Renal pelvis (tissue), 12 donors: ENCODE measurements around the gene SELENBP1. TPM values are rescaled to one million over a fixed set of nuclear protein-coding genes. Genes with fewer than 3 reads are reported as not detected.
"Not testable (repeated sequence)": the region's sequence is repeated elsewhere in the genome, so short reads cannot be mapped to it uniquely, and the experiment has no call there.

Experiments
- DNase-seq: peaks from one replicate; pipeline ENCODE4 v3.0.0-alpha.2; 2013
- long read RNA-seq, 16 experiments: transcript quantifications; one replicate each; lab custom pipeline, GENCODE V29; 2026
- polyA plus RNA-seq, 3 donors: library from polyadenylated mRNA; unstranded; fragments of 120-200 nt; gene quantifications; one replicate each; pipeline ENCODE4 v1.2.1, GENCODE V29; 2013; ENCODE audit not compliant: insufficient read length in 3 of 3

The SELENBP1 gene
- polyA plus RNA-seq, result 10 to 100 TPM; 49.4 to 51.2 (median 50.7) TPM
- long read RNA-seq, donor 1, transcript SELENBP1-201 (12 exons, 1,752 nt), result major isoform, 7 of 10 reads
- long read RNA-seq, donor 1, partial matches to known transcripts, result 0 of 10 reads
- long read RNA-seq, donor 1, other reads (novel, unspliced or antisense), result 0 of 10 reads
- long read RNA-seq, donor 2, transcript SELENBP1-218 (11 exons, 1,963 nt), result minor isoform, 5 of 35 reads
- long read RNA-seq, donor 2, transcript SELENBP1-201 (12 exons, 1,752 nt), result major isoform, 18 of 35 reads
- long read RNA-seq, donor 2, partial matches to known transcripts, result 11 of 35 reads
- long read RNA-seq, donor 2, other reads (novel, unspliced or antisense), result 0 of 35 reads
- long read RNA-seq, donor 3, transcript SELENBP1-201 (12 exons, 1,752 nt), result major isoform, 7 of 16 reads
- long read RNA-seq, donor 3, partial matches to known transcripts, result 8 of 16 reads
- long read RNA-seq, donor 3, other reads (novel, unspliced or antisense), result 0 of 16 reads
- long read RNA-seq, donor 4, transcript SELENBP1-218 (11 exons, 1,963 nt), result minor isoform, 5 of 22 reads
- long read RNA-seq, donor 4, transcript SELENBP1-201 (12 exons, 1,752 nt), result major isoform, 7 of 22 reads
- long read RNA-seq, donor 4, partial matches to known transcripts, result 10 of 22 reads
- long read RNA-seq, donor 4, other reads (novel, unspliced or antisense), result 0 of 22 reads
- long read RNA-seq, donor 5, partial matches to known transcripts, result 0 of 2 reads
- long read RNA-seq, donor 5, other reads (novel, unspliced or antisense), result 0 of 2 reads
- long read RNA-seq, donor 6, partial matches to known transcripts, result 0 of 6 reads
- long read RNA-seq, donor 6, other reads (novel, unspliced or antisense), result 0 of 6 reads
- long read RNA-seq, donor 7, transcript SELENBP1-201 (12 exons, 1,752 nt), result major isoform, 12 of 14 reads
- long read RNA-seq, donor 7, partial matches to known transcripts, result 0 of 14 reads
- long read RNA-seq, donor 7, other reads (novel, unspliced or antisense), result 0 of 14 reads
- long read RNA-seq, donor 8, transcript SELENBP1-201 (12 exons, 1,752 nt), result major isoform, 11 of 25 reads
- long read RNA-seq, donor 8, partial matches to known transcripts, result 10 of 25 reads
- long read RNA-seq, donor 8, other reads (novel, unspliced or antisense), result 0 of 25 reads
- long read RNA-seq, donor 9, transcript SELENBP1-201 (12 exons, 1,752 nt), result major isoform, 16 of 35 reads
- long read RNA-seq, donor 9, partial matches to known transcripts, result 12 of 35 reads
- long read RNA-seq, donor 9, other reads (novel, unspliced or antisense), result 0 of 35 reads
- long read RNA-seq, donor 10, transcript SELENBP1-201 (12 exons, 1,752 nt), result major isoform, 6 of 25 reads
- long read RNA-seq, donor 10, partial matches to known transcripts, result 16 of 25 reads
- long read RNA-seq, donor 10, other reads (novel, unspliced or antisense), result 0 of 25 reads
- long read RNA-seq, donor 11, transcript SELENBP1-201 (12 exons, 1,752 nt), result major isoform, 11 of 14 reads
- long read RNA-seq, donor 11, partial matches to known transcripts, result 0 of 14 reads
- long read RNA-seq, donor 11, other reads (novel, unspliced or antisense), result 0 of 14 reads
- long read RNA-seq, donor 12, transcript SELENBP1-201 (12 exons, 1,752 nt), result major isoform, 20 of 31 reads
- long read RNA-seq, donor 12, partial matches to known transcripts, result 7 of 31 reads
- long read RNA-seq, donor 12, other reads (novel, unspliced or antisense), result 0 of 31 reads
- long read RNA-seq, donor 13, result 0 reads
- long read RNA-seq, donor 14, result 0 reads
- long read RNA-seq, donor 15, transcript SELENBP1-214 (10 exons, 2,128 nt), result minor isoform, 5 of 55 reads
- long read RNA-seq, donor 15, transcript SELENBP1-201 (12 exons, 1,752 nt), result major isoform, 17 of 55 reads
- long read RNA-seq, donor 15, partial matches to known transcripts, result 28 of 55 reads
- long read RNA-seq, donor 15, other reads (novel, unspliced or antisense), result 0 of 55 reads
- long read RNA-seq, donor 16, transcript SELENBP1-201 (12 exons, 1,752 nt), result major isoform, 11 of 28 reads
- long read RNA-seq, donor 16, partial matches to known transcripts, result 14 of 28 reads
- long read RNA-seq, donor 16, other reads (novel, unspliced or antisense), result 0 of 28 reads

DNA sequence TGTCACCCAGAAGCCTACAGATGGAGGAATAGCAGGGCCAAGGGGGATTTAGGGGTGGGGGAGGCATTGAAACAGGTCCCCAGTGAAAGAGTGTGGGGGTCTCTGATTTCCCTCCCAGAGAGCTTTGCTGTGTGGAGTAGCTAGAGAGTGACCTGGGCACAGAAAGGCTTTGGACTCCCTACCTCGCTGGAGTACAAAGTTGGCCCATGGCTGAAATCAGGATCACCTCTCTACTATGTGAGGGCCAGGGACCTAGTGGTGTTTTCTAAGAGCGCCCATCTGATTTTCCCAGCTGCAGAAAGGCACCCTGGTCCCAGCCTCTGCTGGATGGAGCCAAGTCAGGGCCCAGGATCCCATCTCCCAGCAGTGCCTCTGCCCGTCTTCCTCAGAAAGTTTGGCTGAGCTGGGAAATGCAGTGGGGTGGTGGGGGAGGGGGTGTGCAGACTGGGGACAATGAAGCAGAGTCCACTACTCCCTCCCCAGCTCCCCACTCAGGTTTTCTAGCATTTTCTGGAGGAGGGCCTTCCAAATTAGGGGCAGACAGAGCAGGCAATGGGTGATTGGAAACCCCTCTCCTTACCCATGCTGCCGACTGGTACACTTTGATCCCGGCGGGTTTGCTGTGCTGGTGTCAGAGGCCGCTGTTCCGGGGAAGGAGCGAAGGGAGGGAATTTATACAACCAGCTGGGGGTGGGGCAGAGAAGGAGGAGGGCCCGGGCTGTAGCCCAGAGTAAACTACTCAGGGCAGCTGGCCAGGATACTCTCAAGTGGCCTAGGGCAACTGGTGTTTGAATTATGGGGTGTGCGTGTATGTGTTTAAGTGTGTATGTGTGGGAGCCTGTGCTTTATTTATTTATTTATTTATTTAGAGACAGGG, at the start of gene SELENBP1:
TSS of gene SELENBP1 (minus strand) at position 648 of the 877 bp plus-strand sequence. CDS start at position 584, 64 bp downstream.
- peak; percentile 82 for DNase-seq

DNA sequence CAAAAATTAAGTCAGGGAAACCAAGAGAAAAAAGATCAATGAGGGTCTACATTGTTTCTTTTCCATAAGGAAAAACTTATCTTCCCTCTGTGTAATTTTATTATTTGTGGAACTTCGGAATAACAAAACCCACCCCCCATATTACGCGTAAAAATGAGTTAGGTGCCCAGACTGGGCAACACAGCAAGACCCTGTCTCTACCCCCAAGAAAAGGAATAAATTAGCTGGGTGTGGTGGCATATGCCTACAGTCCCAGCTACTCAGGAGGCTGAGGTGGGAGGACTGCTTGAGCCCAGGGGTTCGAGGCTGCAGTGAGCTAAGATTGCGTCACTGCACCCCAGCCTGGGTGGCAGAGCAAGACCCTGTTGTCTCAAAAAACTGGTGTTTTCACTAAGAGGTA, 47.3 kb upstream of the SELENBP1 start:
- no peak for DNase-seq

DNA sequence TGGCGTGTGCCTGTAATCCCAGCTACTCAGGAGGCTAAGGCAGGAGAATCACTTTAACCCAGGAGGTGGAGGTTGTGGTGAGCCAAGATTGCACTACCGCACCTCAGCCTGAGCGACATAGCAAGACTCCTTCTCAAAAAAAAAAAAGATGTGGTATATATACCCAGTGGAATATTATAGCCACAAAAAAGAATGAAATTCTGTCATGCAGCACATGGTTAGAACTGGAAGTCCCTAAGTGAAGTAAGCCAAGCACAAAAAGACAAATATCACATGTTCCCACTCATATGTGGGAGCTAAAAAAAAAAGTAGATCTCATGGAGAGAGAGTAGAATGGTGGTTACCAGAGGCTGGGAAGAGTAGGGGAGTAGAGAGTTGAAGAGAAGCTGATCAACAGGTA, 45.6 kb upstream of the SELENBP1 start:
- no peak for DNase-seq

DNA sequence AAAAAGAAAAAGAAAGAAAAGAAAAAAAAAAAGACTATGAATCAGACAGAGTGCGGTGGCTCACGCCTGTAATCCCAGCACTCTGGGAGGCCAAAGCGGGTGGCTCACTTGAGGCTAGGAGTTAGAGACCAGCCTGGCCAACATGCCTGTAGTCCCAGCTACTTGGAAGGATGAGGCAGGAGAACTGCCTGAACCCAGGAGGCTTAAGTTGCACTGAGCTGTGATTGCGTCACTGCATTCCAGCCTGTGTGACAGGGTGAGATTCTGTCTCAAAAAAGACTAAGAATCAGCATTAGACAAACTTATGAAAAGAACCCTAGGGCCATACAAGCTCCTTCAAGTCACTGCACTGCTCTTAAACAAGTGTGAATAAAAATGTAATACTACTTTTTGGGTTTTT, 43.7 kb upstream of the SELENBP1 start:
- no peak for DNase-seq

DNA sequence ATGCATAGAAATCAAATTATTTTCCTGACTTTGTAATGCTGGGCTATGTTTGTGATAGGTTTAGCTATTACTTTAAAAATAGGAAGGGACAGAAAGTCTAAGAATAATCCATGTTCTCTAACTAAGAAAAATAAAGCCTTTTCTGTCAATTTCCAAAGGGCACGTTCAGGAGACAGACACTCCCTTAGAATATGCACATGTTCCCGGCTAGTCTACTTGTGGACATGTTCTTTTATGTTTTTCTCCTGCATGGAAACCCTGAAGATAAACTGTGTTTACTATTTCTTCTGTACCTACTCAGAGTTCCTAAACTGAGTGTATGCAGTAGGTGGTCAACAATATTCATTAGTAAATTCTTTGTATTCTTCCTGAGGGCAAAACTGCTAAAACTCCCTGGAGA, 39.4 kb upstream of the SELENBP1 start:
- DNase-seq, result no peak

DNA sequence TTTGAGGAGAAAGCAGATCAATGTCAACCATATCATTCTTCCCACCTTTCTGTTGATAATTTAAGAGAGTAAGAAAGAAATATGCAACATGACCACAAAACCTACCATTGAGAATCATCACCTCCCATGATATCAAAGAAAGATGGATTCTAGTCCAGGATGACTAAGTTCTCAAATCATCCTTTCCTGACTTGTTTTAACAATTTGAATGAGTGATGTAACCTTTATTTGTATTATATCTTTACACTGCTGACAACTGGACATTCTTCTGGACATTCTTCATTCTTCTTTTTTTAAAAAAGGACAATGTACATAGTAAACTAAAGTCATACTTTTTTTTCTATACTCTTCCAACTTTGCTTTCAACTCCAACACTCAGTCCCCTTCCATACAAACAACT, 36.4 kb upstream of the SELENBP1 start:
- no peak for DNase-seq

DNA sequence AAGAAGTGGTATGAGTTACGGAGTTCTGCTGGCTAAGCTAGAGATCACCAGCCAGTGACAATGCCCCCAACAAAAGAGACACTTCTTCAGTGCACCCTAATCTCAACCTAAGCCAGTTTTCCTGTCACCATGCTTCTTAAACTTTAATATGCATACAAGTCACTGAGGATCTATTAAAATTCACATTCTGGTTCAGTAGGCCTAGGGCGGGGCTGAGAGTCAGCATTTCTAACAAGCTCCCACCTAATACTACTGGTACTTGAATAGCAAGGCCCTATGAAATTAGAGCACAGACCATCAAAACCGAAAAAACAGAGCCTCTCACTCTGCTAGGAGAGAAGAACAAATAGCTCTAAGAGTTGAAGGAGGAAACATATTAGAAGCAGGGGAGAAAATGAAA, 34.8 kb upstream of the SELENBP1 start:
- no peak for DNase-seq

DNA sequence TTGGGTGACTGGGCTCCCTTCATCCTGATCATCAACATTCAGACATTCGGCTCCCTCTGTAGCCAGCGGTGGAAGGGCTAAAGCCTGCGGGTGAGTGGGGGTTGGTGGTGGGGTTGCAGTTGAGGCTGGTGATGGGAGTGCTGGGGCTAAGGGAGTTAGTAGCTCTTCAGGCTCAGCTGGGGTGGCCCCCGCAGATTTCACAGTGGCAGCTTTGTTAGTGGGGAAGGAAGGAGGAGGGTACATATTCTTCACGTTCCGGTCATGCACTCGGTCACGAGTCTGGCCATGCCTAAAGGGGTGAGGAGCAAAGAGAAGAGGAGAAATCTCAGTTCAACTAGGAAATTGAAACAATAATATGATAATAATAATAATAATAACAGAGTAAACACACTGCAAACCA, 33.7 kb upstream of the SELENBP1 start:
- DNase-seq, result no peak

DNA sequence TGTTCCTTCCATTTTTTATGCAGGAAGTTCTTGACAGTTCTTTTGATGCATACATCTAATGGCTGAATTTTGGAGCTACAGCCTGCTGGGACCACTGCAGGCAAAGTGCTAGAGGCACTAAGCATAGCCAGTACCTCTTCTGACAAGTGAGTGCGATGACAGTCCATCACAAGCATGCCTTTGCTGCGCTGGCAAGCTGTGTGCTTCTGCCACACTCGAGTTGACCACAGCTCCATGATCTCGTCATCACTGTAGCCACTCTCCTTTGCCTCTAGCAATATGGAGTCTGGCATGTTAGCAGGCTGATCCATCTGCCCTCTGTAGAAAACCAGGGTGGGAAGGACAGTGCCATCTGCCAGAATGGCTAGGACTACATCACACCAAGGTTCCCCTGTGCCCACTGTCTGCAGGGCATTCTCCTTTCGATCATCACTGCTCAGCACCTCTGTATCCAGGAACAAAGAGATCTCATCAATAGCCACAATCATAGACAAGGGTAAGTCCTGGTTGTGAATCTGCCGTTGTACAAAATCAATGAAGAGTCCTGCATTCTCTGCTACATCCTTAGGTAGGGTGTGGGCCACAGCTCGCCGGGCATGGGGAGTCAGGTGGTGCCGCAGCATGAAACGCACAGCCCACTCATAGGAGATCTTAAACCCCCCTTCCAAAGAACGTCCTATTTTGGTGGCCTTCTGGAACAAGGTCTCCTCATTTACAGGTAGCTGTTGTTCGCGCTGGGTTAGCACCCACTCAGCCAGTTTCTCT, 32.9 kb upstream of the SELENBP1 start:
- no peak for DNase-seq

DNA sequence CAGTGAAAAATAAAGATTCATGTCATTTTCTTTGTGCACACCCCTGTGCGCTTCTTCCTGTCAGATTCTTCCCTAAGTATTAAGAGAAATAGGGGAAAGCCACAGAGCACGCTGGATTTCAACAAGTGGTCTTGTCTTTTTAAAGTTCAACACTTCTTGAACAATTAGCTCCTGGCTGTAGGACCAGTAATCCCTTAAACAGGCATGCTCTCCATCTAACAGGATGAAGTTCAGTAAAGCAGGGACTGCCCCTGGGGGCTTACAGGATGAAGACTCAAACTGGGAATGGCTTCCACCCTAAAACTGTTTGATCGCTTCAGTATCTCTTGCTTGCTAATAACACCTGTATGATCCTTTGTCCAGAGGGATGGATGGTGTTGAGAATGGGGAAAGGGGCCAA, 31.1 kb upstream of the SELENBP1 start:
- DNase-seq, result no peak

DNA sequence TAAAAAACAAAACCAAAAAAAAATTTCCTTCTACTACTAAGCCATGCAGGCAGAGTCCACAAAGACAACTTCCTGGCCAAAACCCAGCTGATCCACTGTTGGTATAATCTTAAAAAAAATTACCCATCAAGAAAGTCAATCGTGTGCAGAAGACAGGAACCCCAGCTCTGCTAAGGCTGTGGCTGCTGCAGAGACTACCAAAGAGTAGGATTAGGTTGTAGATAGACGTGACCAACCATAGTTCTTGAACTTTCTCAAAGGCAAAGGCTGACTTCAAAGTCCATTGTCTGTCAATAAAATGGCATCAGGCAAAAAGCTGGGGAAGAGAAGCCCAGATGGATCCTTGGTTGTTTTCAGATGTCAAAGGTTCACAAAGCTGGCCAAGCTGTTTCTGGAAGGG, 30.3 kb upstream of the SELENBP1 start:
- DNase-seq, result no peak

DNA sequence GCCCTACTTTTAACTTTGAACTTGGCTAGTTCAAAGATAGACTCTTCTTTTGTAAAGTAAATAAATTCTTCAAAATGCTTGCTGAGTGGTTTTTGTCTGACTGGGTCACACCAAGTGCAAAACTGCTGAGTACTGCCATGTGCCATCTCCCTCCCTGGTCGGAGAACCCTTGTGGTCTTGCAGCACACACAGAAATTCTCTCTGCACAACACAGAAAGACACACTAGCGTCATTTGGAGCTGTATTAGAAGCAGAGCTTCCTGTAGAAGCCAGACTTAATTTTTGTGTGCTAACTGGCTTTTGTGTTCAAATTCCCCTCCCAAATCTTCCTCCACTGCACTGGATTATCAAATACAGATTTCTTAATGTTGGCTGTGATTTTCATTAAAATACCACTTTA, 29.4 kb upstream of the SELENBP1 start:
- no peak for DNase-seq

DNA sequence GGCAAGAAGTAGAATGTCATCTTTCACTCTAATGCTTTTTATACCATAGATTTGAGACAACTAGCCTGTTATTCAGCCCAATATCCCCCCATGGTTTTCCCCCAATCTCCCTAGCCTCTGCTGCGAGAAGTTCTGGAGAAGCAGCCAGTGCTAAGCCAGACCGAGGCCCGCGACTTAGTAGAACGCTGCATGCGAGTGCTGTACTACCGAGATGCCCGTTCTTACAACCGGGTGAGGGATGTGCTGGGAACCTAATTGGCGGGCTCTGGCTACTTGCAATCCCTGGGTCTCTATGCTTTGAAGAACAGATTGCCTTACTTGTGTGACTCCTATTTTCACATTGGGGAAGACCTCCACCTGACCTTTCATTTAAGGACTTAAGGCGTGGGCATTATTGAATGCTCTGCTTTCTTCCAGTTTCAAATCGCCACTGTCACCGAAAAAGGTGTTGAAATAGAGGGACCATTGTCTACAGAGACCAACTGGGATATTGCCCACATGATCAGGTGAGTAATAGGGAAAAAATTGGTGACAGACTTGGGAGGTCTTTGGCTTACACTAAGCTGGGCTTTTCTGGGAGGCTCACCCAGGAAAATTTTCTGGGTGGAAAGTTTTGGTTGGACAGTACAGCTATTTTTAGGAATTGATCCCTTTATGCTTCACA, 28.8 kb upstream of the SELENBP1 start:
- DNase-seq, result no peak

DNA sequence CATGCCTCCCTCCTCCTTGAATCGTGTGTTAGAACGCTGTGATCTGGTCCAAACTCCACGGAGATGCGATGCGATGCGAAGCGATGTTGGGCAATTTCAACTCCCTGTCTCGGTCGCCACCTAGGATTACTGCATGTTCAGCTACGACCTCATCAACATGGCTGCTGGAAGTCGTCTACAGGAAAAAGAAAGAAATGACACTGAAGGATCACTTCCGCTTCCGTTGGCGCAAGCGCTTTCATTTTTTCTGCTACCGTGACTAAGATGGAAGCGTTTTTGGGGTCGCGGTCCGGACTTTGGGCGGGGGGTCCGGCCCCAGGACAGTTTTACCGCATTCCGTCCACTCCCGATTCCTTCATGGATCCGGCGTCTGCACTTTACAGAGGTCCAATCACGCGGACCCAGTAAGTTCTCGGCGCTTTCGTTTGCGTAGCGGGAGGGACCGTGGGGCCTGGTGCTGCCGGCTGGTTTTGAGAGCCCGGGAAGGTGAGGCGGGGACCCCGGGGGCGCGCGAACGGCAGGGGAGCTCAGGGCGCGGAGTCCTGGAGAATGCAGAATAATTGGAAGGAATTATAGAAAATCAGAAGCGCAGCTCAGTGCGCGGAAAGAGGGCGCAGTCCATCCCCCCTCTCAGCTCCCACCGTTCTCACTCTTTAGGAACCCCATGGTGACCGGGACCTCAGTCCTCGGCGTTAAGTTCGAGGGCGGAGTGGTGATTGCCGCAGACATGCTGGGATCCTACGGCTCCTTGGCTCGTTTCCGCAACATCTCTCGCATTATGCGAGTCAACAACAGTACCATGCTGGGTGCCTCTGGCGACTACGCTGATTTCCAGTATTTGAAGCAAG, 27.0 kb upstream of the SELENBP1 start, which contains the start of gene PSMB4:
TSS of gene PSMB4 (plus strand) at position 250 of the 848 bp plus-strand sequence. CDS start at position 265, 15 bp downstream.
- DNase-seq, result peak; percentile 95

DNA sequence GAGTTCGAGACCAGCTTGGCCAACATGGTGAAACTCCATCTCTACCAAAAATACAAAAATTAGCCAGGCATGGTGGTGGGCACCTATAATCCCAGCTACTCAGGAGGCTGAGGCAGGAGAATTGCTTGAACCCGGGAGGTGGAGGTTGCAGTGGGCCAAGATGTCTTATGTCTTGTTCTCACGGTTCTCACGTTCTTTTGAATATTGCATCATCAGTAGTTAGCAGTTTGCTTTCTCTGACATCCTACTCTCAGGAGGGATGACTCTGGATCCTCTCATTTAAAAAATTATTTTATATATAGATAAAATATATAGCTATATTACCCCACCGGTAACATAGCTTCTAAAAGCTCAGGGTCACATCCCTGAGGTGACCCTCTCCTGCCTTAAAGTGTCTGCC, 23.8 kb upstream of the SELENBP1 start:
- not testable (repeated sequence) for DNase-seq

DNA sequence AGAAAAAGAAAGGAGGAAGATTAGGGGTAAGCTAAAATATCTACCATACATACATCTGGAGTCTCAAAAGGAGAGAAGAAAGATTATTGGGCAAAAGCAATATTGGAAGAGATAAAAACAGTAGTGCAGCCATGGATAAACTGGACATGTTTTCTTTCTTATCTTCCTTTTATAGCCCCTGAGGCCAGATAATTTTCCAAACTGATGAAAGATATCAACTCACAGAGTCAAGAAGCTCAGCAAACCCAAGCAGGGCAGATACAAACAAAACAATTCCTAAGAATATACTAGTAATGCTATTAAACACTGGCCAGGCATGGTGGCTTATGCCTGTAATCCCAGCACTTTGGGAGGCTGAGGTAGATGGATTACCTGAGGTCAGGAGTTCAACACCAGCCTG, 21.1 kb upstream of the SELENBP1 start:
- DNase-seq, result no peak

DNA sequence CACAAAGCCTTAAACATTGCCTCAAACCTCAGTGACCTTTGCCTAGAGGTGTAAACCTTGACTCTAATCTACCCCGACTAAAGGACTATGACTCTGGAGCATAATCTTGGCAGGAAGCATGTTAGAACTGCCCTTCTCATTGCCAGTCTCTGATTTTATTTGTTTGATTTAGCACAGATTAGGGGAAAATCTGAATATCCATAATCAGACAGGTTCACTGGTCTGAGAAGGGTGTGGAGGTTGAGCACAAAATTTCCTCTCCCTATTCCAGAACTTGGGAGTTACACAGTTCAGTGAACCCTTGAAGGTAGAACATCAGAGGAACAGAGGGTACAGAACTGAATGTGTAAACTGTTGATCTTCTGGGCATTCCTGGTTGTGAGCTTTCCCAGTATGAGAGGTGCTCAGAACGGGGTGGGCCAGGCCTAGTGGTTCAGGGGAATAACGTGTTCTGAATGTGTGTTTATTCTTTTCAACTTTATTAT, 18.6 kb upstream of the SELENBP1 start:
- no peak for DNase-seq
